NCI-H2107 treated with DMSO at 0.1 percent for 48 hours (cell line): Measurements from ENCODE around the gene TNNT2.

ENCODE experiments used
- DNase-seq: peaks from one replicate; lab custom pipeline; 2025; ENCODE audit not compliant: unreplicated experiment; lab: John Stamatoyannopoulos, UW

The TNNT2 gene

GRCh38 chr1:201357636-201358348, 19.7 kb downstream of the TNNT2 start:
- DNase-seq, result no peak

- no peak for DNase-seq
Measured at GRCh38 chr1:201357211-201357610, 20.3 kb downstream of the TNNT2 start.

GRCh38 chr1:201356701-201357100, 20.8 kb downstream of the TNNT2 start:
- DNase-seq, result no peak

GRCh38 chr1:201356236-201356635, 21.2 kb downstream of the TNNT2 start:
- DNase-seq, result no peak

- no peak for DNase-seq
Measured at GRCh38 chr1:201355471-201355870, 22.0 kb downstream of the TNNT2 start.

DNA sequence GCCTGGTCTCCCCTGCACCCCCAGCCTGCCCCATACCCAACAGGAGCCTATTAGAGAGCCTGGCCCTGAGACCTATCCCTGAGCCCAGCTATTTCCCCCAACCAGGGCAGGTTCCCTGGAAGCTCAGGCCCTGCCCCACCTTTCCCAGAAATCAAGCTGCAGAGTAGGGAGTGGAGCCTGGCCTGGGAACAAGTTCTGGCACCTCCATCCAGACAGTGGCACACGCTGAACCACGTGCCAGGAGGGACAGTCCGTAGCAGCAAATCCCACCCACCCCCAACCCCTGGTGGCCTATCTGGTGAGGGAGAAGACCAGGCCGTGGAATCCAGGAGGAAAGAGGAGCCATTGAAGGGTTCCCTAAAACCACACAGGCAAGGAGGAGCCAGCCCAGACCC, 22.6 kb downstream of the TNNT2 start:
- no peak for DNase-seq

- DNase-seq, result no peak
Measured at GRCh38 chr1:201354151-201354900, 23.2 kb downstream of the TNNT2 start.

DNA sequence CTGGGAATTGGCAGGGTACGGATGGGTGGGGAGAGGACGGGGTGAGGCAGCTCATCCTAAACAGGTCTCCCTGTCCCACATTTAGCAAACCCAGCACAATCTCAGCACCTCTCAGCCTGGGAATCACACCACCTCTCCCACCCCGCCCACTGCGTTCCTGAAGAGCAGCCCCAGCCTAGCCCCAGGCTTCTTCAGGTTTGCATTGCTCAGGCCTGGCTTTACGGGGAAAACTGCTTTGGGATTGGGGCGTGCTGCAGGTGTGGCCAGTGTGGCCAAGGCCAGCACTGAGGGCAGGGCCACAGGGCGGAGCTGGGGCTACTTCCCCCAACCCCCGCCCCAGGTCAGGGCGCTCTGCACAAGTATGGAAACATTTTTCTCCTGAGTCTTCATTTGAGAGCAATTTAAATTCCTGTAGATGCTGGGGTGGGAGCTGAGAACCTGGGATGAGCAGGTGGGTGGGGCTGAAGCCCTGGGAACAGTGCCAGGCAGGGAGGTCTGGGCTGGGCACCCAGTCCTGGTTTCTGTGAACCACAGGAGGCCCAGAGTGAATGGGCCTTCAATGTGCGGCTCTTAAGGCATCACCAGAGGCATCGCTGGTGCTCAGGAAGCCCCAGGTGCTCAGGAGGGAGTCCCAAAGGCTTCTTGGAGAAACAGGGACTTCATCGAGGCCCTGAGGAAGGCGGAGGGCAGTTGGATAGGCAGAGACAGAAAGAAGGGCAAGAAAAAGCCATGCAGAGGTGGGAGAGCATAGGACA, 24.1 kb downstream of the TNNT2 start:
- no peak for DNase-seq

DNA sequence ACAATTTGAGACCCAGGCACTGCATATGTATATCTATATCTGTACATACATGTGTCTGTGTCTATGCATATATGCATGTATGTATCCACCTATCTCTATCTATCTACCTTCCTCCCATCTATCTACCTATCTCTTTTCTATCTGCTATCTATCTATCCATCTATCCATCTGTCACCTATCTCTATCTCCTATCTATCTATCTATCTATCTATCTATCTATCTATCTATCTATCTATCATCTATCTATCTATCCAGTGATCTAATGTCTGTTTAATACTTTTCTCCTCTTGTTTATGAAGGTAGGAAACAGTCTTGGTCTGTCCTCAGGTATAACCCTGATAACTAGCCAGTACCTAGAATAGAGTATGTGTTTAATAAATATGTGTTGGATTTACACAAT, 25.9 kb downstream of the TNNT2 start:
- no peak for DNase-seq

GRCh38 chr1:201350884-201351283, 26.6 kb downstream of the TNNT2 start:
- DNase-seq, result no peak

GRCh38 chr1:201350361-201350725, 27.1 kb downstream of the TNNT2 start:
- no peak for DNase-seq

GRCh38 chr1:201349092-201349491, 28.4 kb downstream of the TNNT2 start:
- DNase-seq, result no peak

- DNase-seq, result peak; percentile 65
Measured at GRCh38 chr1:201348211-201348566, 29.3 kb downstream of the TNNT2 start.

- no peak for DNase-seq
Measured at GRCh38 chr1:201347498-201348210, 29.8 kb downstream of the TNNT2 start.

DNA sequence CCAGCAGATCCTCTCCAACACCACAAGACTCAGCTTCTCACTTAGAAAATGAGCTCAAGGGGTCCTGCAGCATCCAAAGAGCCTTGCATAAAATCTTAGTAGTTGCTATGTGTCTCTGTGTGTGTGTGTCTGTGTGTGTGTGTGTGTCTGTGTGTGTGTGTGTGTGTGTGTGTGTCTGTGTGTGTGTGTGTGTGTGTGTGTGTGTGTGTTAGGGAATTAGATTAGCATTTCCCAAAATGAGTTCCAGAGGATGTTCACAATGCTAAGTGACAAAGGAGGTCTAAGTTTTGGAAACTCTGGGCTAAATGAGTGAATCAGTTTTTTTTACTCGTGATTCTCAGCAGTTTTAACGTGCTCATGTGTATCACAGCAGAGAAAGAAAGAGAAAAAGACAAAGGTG, 30.5 kb downstream of the TNNT2 start:
- no peak for DNase-seq

DNA sequence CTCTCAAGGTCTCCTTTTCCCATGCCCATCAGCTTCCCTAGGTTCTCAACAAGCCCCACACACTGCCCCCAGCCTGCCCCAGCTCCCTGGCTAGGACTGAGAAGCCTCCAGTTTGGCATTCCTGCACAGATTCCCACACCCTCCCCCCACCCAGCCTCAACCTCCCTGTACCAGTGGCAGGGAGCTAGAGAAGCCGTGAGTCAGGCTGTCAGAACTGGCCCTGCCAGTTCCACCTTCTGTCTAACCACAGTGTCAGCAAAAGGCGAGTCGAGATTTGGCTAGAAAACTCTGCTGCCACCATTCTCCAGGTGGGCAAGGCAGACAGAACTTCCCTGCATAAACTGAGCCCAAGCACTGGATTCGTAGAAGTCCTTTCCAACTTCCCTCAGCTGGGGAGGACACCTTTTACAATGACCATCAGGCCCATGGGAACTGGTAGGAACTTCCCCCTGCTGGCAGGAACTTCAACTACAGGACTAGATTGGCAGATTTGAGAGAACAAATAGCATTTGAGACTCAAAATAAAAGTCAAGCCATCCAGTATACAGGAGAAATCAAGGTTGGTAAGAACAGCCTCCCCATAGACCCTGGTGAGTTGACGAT, 31.0 kb downstream of the TNNT2 start:
- peak; percentile 19 for DNase-seq

GRCh38 chr1:201345081-201345355, 32.5 kb downstream of the TNNT2 start:
- no peak for DNase-seq

- DNase-seq, result no peak
Measured at GRCh38 chr1:201344206-201345080, 33.0 kb downstream of the TNNT2 start.

- no peak for DNase-seq
Measured at GRCh38 chr1:201341377-201341776, 36.1 kb downstream of the TNNT2 start.

DNA sequence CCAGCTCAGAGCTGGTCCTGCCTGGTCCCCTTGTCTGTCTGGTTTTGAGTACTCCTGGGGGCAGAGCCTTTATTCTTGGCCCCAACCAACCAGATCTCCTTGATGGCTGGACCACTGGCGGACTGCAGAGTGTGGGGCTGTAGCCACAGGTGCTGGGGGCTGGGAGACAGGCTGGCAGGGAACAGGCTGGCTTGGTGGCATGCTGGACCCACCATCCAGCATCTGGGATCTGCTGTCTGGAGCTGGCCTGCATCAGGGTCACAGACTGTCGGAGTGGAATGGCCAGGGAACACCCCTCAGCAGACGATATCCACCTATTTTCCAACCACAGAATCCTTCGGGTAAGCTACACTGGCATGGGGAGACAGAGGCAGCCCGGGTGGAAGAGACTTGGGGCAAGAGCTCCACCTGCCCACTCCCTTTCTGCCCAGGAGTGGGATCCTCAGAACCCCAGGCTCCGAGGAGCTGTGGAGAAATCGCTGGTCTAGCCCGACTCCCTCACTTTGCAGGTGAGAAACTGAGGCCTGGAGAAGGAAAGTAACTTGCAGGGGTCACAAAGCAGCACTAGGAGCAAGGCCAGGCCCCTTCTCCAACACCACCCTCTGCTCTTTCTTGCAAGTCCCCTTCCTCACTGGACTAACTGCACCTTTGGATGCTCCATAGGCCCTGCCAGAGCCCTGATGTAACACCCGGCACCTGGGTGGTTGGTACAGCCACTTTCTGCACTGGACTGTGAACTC, 40.6 kb downstream of the TNNT2 start:
- DNase-seq, result no peak
